Neuronal stem cell (in vitro differentiated cells): Measurements from ENCODE around the gene LNX1.

ENCODE experiments used
- DNase-seq: peaks from one replicate; pipeline ENCODE4 v3.0.0-alpha.2; 2013; ENCODE audit warnings: low spot score
- H2AFZ ChIP-seq: one replicate; pipeline ENCODE4 v1.6.1; 2013; ENCODE audit warnings: mild to moderate bottlenecking, low read length, inconsistent platforms
- H2AK5ac ChIP-seq: 2 replicates; pipeline ENCODE4 v1.6.1; 2013; ENCODE audit warnings: low read depth, mild to moderate bottlenecking, inconsistent platforms, low read length, moderate library complexity, mixed read lengths
- H2BK120ac ChIP-seq: 2 replicates; pipeline ENCODE4 v1.6.1; 2013; ENCODE audit warnings: low read depth, mild to moderate bottlenecking, inconsistent platforms, low read length, moderate library complexity, mixed read lengths
- H2BK12ac ChIP-seq: one replicate; pipeline ENCODE4 v1.6.1; 2013; ENCODE audit warnings: low read length, inconsistent platforms
- H2BK15ac ChIP-seq: 2 replicates; pipeline ENCODE4 v1.6.1; 2013; ENCODE audit warnings: mild to moderate bottlenecking, low read length, inconsistent platforms, mixed read lengths
- H2BK5ac ChIP-seq: one replicate; pipeline ENCODE4 v1.6.1; 2013; ENCODE audit warnings: inconsistent platforms, mild to moderate bottlenecking, low read length, moderate library complexity
- H3K14ac ChIP-seq: one replicate; pipeline ENCODE4 v1.6.1; 2013; ENCODE audit warnings: low read length, inconsistent platforms
- H3K18ac ChIP-seq: 2 replicates; pipeline ENCODE4 v1.6.1; 2013; ENCODE audit warnings: low read length, inconsistent platforms
- H3K23ac ChIP-seq: 2 replicates; pipeline ENCODE4 v1.6.1; 2013; ENCODE audit warnings: low read depth, mild to moderate bottlenecking, mixed read lengths, low read length, inconsistent platforms; ENCODE audit not compliant: poor library complexity
- H3K27ac ChIP-seq: replicated peaks from 3 replicates; pipeline ENCODE4 v1.5.1; 2013; ENCODE audit warnings: low read length, inconsistent platforms
- H3K27me3 ChIP-seq, 3 experiments: 2 replicates each; pipeline ENCODE4 v1.6.1; 2013; ENCODE audit warnings: low read length in 3 of 3, mild to moderate bottlenecking in 2 of 3, inconsistent platforms in 1 of 3, low read depth in 1 of 3, mixed read lengths in 1 of 3, moderate library complexity in 1 of 3; ENCODE audit not compliant: control insufficient read depth in 3 of 3, insufficient read depth in 3 of 3
- H3K36me3 ChIP-seq, 2 donors: replicated peaks in 1 of 2; 2 replicates each; pipeline ENCODE4 v1.6.1; 2013; ENCODE audit warnings: low read length in 2 of 2; ENCODE audit not compliant: control insufficient read depth in 2 of 2, insufficient read depth in 2 of 2
- H3K4ac ChIP-seq: 2 replicates; pipeline ENCODE4 v1.6.1; 2013; ENCODE audit warnings: inconsistent platforms, mild to moderate bottlenecking, low read length, moderate library complexity
- H3K4me1 ChIP-seq, 2 donors: 1 replicate in 1 of 2; 2 replicates in 1 of 2; pipeline ENCODE4 v1.6.1; 2013; ENCODE audit warnings: low read length in 2 of 2, low read depth in 1 of 2; ENCODE audit not compliant: control insufficient read depth in 2 of 2, insufficient read depth in 1 of 2
- H3K4me2 ChIP-seq: one replicate; pipeline ENCODE4 v1.6.1; 2013; ENCODE audit warnings: mild to moderate bottlenecking, low read length, inconsistent platforms; ENCODE audit not compliant: insufficient read depth, poor library complexity, severe bottlenecking
- H3K4me3 ChIP-seq, 2 donors: 2 replicates each; pipeline ENCODE4 v1.5.1; 2013; ENCODE audit warnings: low read length in 2 of 2, mild to moderate bottlenecking in 2 of 2, inconsistent platforms in 1 of 2, moderate library complexity in 1 of 2
- H3K79me1 ChIP-seq: one replicate; pipeline ENCODE4 v1.6.1; 2013; ENCODE audit warnings: low read depth, mild to moderate bottlenecking, inconsistent platforms, low read length, moderate library complexity
- H3K9ac ChIP-seq: one replicate; pipeline ENCODE4 v1.6.1; 2013; ENCODE audit warnings: mild to moderate bottlenecking, low read depth, low read length, inconsistent platforms; ENCODE audit not compliant: poor library complexity
- H3K9me3 ChIP-seq, 2 donors: replicated peaks in 1 of 2; 2 replicates each; pipeline versions ENCODE3 to v1.6.1; 2013; ENCODE audit warnings: low read length in 2 of 2, mild to moderate bottlenecking in 2 of 2, inconsistent platforms in 1 of 2, low read depth in 1 of 2, mixed read lengths in 1 of 2, moderate library complexity in 1 of 2; ENCODE audit not compliant: control insufficient read depth in 2 of 2, insufficient read depth in 1 of 2
- H4K8ac ChIP-seq: one replicate; pipeline ENCODE4 v1.6.1; 2013; ENCODE audit warnings: low read depth, mild to moderate bottlenecking, inconsistent platforms, low read length, moderate library complexity
- H4K91ac ChIP-seq: one replicate; pipeline ENCODE4 v1.6.1; 2013; ENCODE audit warnings: low read length, low read depth, mild to moderate bottlenecking, inconsistent platforms; ENCODE audit not compliant: poor library complexity
- WGBS, 2 donors: extraction: QIAGEN DNeasy Blood & Tissue Kit; methylation state at CpG; one replicate each; pipeline ENCODE4 v1.1.7; 2013; ENCODE audit warnings: missing lambda C conversion rate in 2 of 2, mixed read lengths in 1 of 2; ENCODE audit not compliant: insufficient read length in 2 of 2, insufficient replicate concordance in 1 of 2; ENCODE audit errors: extremely low coverage in 2 of 2; 5-methylcytosine and 5-hydroxymethylcytosine counted together

Gene LNX1

DNA sequence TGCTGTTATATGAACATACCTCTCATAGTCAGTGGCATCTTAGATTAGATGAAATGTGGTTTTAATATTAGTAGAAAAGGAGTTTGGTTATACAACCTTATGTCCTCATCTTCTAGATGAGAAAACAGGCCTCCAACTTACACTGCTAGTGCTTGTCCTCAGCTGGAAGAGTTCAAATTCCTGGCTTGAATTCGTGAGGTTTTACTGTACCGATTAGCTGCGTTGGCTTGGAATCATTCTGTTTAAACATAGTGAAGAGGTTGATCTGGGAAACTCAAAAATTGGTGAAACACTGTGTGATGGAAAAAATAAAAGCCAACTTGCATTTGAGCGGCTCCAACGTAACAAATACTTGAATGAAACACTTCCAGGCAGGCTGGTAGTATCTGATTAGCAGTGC is 81.0 kb downstream of the LNX1 start:
- no peak overlapping the region for H3K23ac ChIP-seq
- H3K36me3 ChIP-seq: no peaks in the 10 kb centered on the region
- no peak overlapping the region for H2AK5ac ChIP-seq
- H3K27me3 ChIP-seq: no peaks in the 10 kb centered on the region
- H3K14ac ChIP-seq: no peak overlapping the region
- H3K9me3 ChIP-seq: no peaks in the 10 kb centered on the region
- no peaks in the 10 kb centered on the region for H3K79me1 ChIP-seq
- H2BK12ac ChIP-seq: no peak overlapping the region
- H4K8ac ChIP-seq: no peak overlapping the region
- no peak overlapping the region for H3K4ac ChIP-seq
- WGBS, 2 donors: no CpG with 5 or more reads among the region's 5 CpGs
- no peak for DNase-seq
- H2BK15ac ChIP-seq: no peak overlapping the region
- no peak overlapping the region for H3K9ac ChIP-seq
- H3K4me3 ChIP-seq: no peak overlapping the region
- H2BK120ac ChIP-seq: no peak overlapping the region
- H2BK5ac ChIP-seq: no peak overlapping the region
- H3K18ac ChIP-seq: no peak overlapping the region
- no peaks in the 10 kb centered on the region for H3K4me1 ChIP-seq
- no peak overlapping the region for H2AFZ ChIP-seq
- H3K4me2 ChIP-seq: no peak overlapping the region
- H4K91ac ChIP-seq: no peak overlapping the region
- H3K27ac ChIP-seq: no peak overlapping the region

DNA sequence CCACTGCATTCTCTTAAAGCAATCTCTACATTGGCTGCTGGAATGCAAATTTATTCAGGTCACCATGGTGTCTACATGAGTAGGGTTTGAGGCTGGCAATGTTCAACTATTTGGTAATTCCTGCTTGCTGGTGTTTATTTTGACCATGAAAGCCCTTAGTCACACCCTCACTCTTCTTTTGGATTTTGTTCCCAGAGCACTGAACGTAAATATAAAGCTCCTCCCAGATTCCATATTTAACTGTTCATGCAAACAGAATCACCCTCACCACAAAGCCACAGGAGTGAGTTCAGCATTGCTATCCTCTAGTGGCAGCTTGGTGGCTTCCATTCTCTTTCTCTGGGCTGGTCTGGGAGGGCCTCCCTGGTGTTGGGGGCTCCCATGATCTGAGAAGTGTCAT is 82.8 kb downstream of the LNX1 start:
- H2BK15ac ChIP-seq: no peak overlapping the region

DNA sequence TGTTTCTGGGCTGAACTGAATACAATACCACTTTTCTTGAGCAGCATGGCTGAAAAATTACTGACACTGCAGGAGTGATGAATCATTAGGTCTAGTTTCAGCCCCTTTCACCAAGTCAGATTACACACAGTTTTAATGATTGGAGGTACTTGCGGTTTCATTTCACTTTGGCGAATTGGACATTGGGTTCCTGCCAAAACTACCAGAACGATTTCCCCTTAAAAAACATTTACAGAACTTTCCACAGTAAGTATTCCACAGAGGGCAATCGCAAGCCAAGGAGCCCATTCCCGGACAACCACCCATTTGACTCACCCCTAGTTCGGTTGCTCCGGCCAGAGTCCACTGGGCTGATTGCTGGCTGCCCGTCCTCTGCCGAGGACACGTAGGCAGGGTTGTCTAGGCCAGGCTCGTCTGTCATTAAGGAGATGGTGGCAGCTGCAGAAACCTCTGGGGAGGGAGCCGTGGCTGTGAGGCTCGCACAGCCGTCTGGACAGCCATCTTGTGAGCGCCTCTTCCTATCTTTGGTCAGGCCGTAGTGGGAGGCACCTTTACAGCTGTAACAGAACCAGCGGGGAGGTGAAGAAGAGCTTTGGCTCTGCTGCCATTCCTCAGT is 83.5 kb downstream of the LNX1 start:
- H3K4ac ChIP-seq: no peak overlapping the region
- no peak for DNase-seq
- no peak overlapping the region for H2BK120ac ChIP-seq
- WGBS, 2 donors: no CpG with 5 or more reads among the region's 17 CpGs
- no peak overlapping the region for H3K18ac ChIP-seq
- no peak overlapping the region for H2BK12ac ChIP-seq
- H4K91ac ChIP-seq: no peak overlapping the region
- no peak overlapping the region for H4K8ac ChIP-seq
- no peaks in the 10 kb centered on the region for H3K27me3 ChIP-seq
- no peaks in the 10 kb centered on the region for H3K36me3 ChIP-seq
- no peak overlapping the region for H2AK5ac ChIP-seq
- H3K23ac ChIP-seq: peak overlapping the region; percentile 23
- no peak overlapping the region for H3K27ac ChIP-seq
- no peaks in the 10 kb centered on the region for H3K4me1 ChIP-seq
- no peak overlapping the region for H3K4me3 ChIP-seq
- H2BK15ac ChIP-seq: no peak overlapping the region
- H2AFZ ChIP-seq: peak overlapping the region; percentile 47
- no peak overlapping the region for H3K4me2 ChIP-seq
- no peaks in the 10 kb centered on the region for H3K9me3 ChIP-seq
- H3K9ac ChIP-seq: no peak overlapping the region
- H3K79me1 ChIP-seq: no peaks in the 10 kb centered on the region
- H2BK5ac ChIP-seq: no peak overlapping the region
- peak overlapping the region; percentile 82 for H3K14ac ChIP-seq

More for the DNA sequence above, 82.8 kb downstream of the LNX1 start:
- Histone ChIP-seq H2BK120ac (no peak overlapping the region), H2AK5ac (no peak overlapping the region), H2AFZ (no peak overlapping the region), H2BK12ac (no peak overlapping the region), H3K23ac (no peak overlapping the region), H3K79me1 (no peaks in the 10 kb centered on the region), H4K8ac (no peak overlapping the region), H3K27ac (no peak overlapping the region), H3K4me1 (no peaks in the 10 kb centered on the region), H3K4me3 (no peak overlapping the region), H3K4ac (no peak overlapping the region), H3K36me3 (no peaks in the 10 kb centered on the region), H2BK5ac (no peak overlapping the region), H3K4me2 (no peak overlapping the region), H3K9ac (no peak overlapping the region), H4K91ac (no peak overlapping the region), H3K27me3 (no peaks in the 10 kb centered on the region), H3K18ac (no peak overlapping the region), H3K14ac (no peak overlapping the region), H3K9me3 (no peaks in the 10 kb centered on the region)
- DNase-seq: no peak
- no CpG with 5 or more reads among the region's 1 CpG for WGBS, 2 donors

DNA sequence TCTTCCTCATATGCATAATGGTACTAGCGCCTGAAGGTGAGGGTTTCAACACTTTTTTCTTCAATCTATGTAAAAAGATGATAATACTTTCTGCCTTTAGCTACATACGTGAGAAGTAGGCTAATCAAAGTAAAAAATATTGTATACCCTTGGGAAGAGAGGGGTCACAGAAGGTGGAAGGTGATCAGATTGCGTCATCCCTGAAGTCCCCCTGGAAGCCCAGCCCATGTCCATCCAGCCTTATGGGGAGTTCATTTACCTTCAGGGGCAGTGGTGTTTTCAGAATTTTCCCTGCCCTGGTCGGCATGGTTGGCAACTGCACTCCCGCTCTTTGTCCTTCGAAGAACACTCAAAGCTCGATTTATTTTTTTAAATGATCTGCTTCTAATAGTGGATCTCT is 84.2 kb downstream of the LNX1 start:
- H3K4me3 ChIP-seq: no peak overlapping the region

More for the DNA sequence above, 84.2 kb downstream of the LNX1 start:
- H2BK12ac ChIP-seq: no peak overlapping the region
- H2BK5ac ChIP-seq: no peak overlapping the region
- no peak overlapping the region for H2AK5ac ChIP-seq
- no peak overlapping the region for H3K27ac ChIP-seq
- no peak overlapping the region for H3K4me2 ChIP-seq
- H3K9me3 ChIP-seq: no peaks in the 10 kb centered on the region
- no peaks in the 10 kb centered on the region for H3K79me1 ChIP-seq
- no peak overlapping the region for H2AFZ ChIP-seq
- no CpG with 5 or more reads among the region's 7 CpGs for WGBS, 2 donors
- no peak overlapping the region for H3K14ac ChIP-seq
- no peak overlapping the region for H2BK120ac ChIP-seq
- H2BK15ac ChIP-seq: no peak overlapping the region
- H3K4ac ChIP-seq: no peak overlapping the region
- no peaks in the 10 kb centered on the region for H3K27me3 ChIP-seq
- no peaks in the 10 kb centered on the region for H3K36me3 ChIP-seq
- no peak overlapping the region for H3K9ac ChIP-seq
- H4K91ac ChIP-seq: no peak overlapping the region
- H3K23ac ChIP-seq: no peak overlapping the region
- no peak for DNase-seq
- H3K4me1 ChIP-seq: no peaks in the 10 kb centered on the region
- no peak overlapping the region for H4K8ac ChIP-seq
- no peak overlapping the region for H3K18ac ChIP-seq
